ENCODE data around the gene CTPS2. TPM values are rescaled to one million over a fixed set of nuclear protein-coding genes. Genes with fewer than 3 reads are reported as not detected.
"Not testable (repeated sequence)": the region's sequence is repeated elsewhere in the genome, so short reads cannot be mapped to it uniquely, and the experiment has no call there.

Gene CTPS2
- polyA plus RNA-seq, 3 donors: 34.8 to 43.6 (median 42.4) TPM

GRCh38 chrX:16586377-16587112, 125.9 kb downstream of the CTPS2 start:
- no peak for DNase-seq (ENCODE audit: extremely low read depth in 1 of 11, low read depth in 9 of 11, low spot score in 4 of 11)

GRCh38 chrX:16585486-16586376, 126.7 kb downstream of the CTPS2 start:
- DNase-seq (ENCODE audit: extremely low read depth in 1 of 11, low read depth in 9 of 11, low spot score in 4 of 11): no peak

GRCh38 chrX:16580004-16580797, 132.3 kb downstream of the CTPS2 start:
- DNase-seq (ENCODE audit: extremely low read depth in 1 of 11, low read depth in 9 of 11, low spot score in 4 of 11): not testable (repeated sequence)

GRCh38 chrX:16579517-16579916, 133.0 kb downstream of the CTPS2 start:
- DNase-seq (ENCODE audit: extremely low read depth in 1 of 11, low read depth in 9 of 11, low spot score in 4 of 11): no peak

GRCh38 chrX:16578218-16578617, 134.3 kb downstream of the CTPS2 start:
- no peak for DNase-seq (ENCODE audit: extremely low read depth in 1 of 11, low read depth in 9 of 11, low spot score in 4 of 11)

GRCh38 chrX:16577483-16578029, 134.9 kb downstream of the CTPS2 start:
- DNase-seq (ENCODE audit: extremely low read depth in 1 of 11, low read depth in 9 of 11, low spot score in 4 of 11): no peak

- not testable (repeated sequence) for DNase-seq (ENCODE audit: extremely low read depth in 1 of 11, low read depth in 9 of 11, low spot score in 4 of 11)
These were observed 137.1 kb downstream of the CTPS2 start for GRCh38 chrX:16575388-16575787.

- DNase-seq (ENCODE audit: extremely low read depth in 1 of 11, low read depth in 9 of 11, low spot score in 4 of 11): no peak
These were observed 138.7 kb downstream of the CTPS2 start for GRCh38 chrX:16573781-16574180.

GRCh38 chrX:16567681-16568080, 144.8 kb downstream of the CTPS2 start:
- DNase-seq (ENCODE audit: extremely low read depth in 1 of 11, low read depth in 9 of 11, low spot score in 4 of 11): no peak

- no peak for DNase-seq (ENCODE audit: extremely low read depth in 1 of 11, low read depth in 9 of 11, low spot score in 4 of 11)
These were observed 145.9 kb downstream of the CTPS2 start for GRCh38 chrX:16566571-16566970.

GRCh38 chrX:16560173-16560572, 152.3 kb downstream of the CTPS2 start:
- DNase-seq (ENCODE audit: extremely low read depth in 1 of 11, low read depth in 9 of 11, low spot score in 4 of 11): no peak

- no peak for DNase-seq (ENCODE audit: extremely low read depth in 1 of 11, low read depth in 9 of 11, low spot score in 4 of 11)
These were observed 153.3 kb downstream of the CTPS2 start for GRCh38 chrX:16559206-16559619.

- DNase-seq (ENCODE audit: extremely low read depth in 1 of 11, low read depth in 9 of 11, low spot score in 4 of 11): no peak
These were observed 154.0 kb downstream of the CTPS2 start for GRCh38 chrX:16558489-16558888.

GRCh38 chrX:16552546-16552945, 159.9 kb downstream of the CTPS2 start:
- DNase-seq (ENCODE audit: extremely low read depth in 1 of 11, low read depth in 9 of 11, low spot score in 4 of 11): no peak

- no peak for DNase-seq (ENCODE audit: extremely low read depth in 1 of 11, low read depth in 9 of 11, low spot score in 4 of 11)
These were observed 164.8 kb downstream of the CTPS2 start for GRCh38 chrX:16547644-16548043.

- DNase-seq (ENCODE audit: extremely low read depth in 1 of 11, low read depth in 9 of 11, low spot score in 4 of 11): no peak
These were observed 167.5 kb downstream of the CTPS2 start for GRCh38 chrX:16544969-16545368.
